B cell (primary cell): ENCODE measurements around the gene UNC119.

Experiments
- CTCF ChIP-seq: fragments of 200-600 bp; IDR thresholded peaks from one replicate; pipeline ENCODE4 v1.8.0; 2022; ENCODE audit warnings: antibody characterized with exemption, mild to moderate bottlenecking
- EZH2 ChIP-seq: IDR thresholded peaks from 2 replicates; pipeline ENCODE4 v1.6.1; 2012; ENCODE audit warnings: borderline replicate concordance, low read depth, mild to moderate bottlenecking, moderate library complexity, low read length; ENCODE audit not compliant: insufficient read depth, poor library complexity, severe bottlenecking

GRCh38 chr17:28528327-28529012 is 24.0 kb downstream of the UNC119 start:
- TF ChIP-seq CTCF (no peak), EZH2 (no peak)
